Measurements from ENCODE around the gene ETV4. TPM values are rescaled to one million over a fixed set of nuclear protein-coding genes. Genes with fewer than 3 reads are reported as not detected.
A peak's percentile ranks its signal among the peaks of the same experiment; 100 is the strongest.

The ETV4 gene
- total RNA-seq, 2 donors from 2014 or later, result 1.4 to 9.0 TPM

DNA sequence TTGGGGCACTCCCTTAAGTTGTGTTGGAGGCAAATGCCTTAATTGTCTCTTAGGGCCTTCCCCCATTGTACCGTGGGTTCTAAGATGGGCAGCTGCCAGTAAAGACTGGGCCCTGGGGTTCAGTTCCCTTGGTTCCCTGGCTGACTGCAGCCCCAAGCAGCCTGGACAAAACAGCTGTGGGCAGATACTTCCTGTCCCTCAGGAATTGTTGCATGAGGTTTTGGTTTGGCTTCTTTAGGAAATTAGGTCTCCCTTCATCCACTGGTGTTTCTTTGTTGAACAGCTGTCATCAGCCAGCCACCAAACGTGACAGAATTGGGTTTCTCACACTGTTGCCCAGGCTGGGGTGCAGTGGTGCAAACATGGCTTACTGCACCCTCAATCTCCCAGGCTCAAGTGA lies 42.0 kb upstream of the ETV4 start:
- no peak overlapping the region for H3K4me3 ChIP-seq
- no peak for DNase-seq
- intact Hi-C loops (cut with DNase I), result no loop called here
- no peak for TF ChIP-seq CTCF (IDR thresholded peaks at IDR 0.05)
- H3K27ac ChIP-seq, result no peak overlapping the region
- H3K27me3 ChIP-seq, result no peaks in the 10 kb centered on the region
- no peak overlapping the region for H3K9ac ChIP-seq (ENCODE audit: low read depth in 2 of 2, low read length in 2 of 2)
- no peaks in the 10 kb centered on the region for H3K4me1 ChIP-seq
- no peaks in the 10 kb centered on the region for H3K9me3 ChIP-seq
- no peaks in the 10 kb centered on the region for H3K36me3 ChIP-seq

DNA sequence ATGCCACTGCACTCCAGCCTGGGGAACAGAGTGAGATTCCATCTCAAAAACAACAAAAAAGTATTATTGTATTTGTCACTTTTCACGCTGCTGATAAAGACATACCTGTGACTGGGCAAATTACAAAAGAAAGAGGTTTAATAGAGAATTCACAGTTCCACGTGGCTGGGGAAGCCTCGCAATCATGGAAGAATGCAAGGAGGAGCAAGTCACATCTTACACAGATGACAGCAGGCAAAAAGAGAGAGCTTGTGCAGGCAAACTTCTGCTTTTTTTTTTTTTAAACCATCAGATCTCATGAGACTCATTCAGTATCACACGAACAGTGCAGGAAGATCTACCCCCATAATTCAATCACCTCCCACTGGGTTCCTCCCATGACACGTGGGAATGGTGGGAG lies 41.5 kb upstream of the ETV4 start:
- no peak for DNase-seq
- Histone ChIP-seq H3K9ac (ENCODE audit: low read depth in 2 of 2, low read length in 2 of 2) (no peak overlapping the region), H3K9me3 (no peaks in the 10 kb centered on the region), H3K4me1 (no peaks in the 10 kb centered on the region), H3K4me3 (no peak overlapping the region), H3K27me3 (no peaks in the 10 kb centered on the region), H3K36me3 (no peaks in the 10 kb centered on the region), H3K27ac (no peak overlapping the region)
- intact Hi-C loops (cut with DNase I), result no loop called here
- no peak for TF ChIP-seq CTCF (IDR thresholded peaks at IDR 0.05)

- intact Hi-C loops (cut with DNase I), result no loop called here
- H3K4me3 ChIP-seq, result no peak overlapping the region
- TF ChIP-seq CTCF (IDR thresholded peaks at IDR 0.05), result no peak
- no peak overlapping the region for H3K27ac ChIP-seq
- H3K36me3 ChIP-seq, result no peaks in the 10 kb centered on the region
- no peak overlapping the region for H3K9ac ChIP-seq (ENCODE audit: low read depth in 2 of 2, low read length in 2 of 2)
- no peaks in the 10 kb centered on the region for H3K4me1 ChIP-seq
- H3K9me3 ChIP-seq, result no peaks in the 10 kb centered on the region
- no peak for DNase-seq
- no peaks in the 10 kb centered on the region for H3K27me3 ChIP-seq
Observed at GRCh38 chr17:43584666-43585102, 38.5 kb upstream of the ETV4 start.

DNA sequence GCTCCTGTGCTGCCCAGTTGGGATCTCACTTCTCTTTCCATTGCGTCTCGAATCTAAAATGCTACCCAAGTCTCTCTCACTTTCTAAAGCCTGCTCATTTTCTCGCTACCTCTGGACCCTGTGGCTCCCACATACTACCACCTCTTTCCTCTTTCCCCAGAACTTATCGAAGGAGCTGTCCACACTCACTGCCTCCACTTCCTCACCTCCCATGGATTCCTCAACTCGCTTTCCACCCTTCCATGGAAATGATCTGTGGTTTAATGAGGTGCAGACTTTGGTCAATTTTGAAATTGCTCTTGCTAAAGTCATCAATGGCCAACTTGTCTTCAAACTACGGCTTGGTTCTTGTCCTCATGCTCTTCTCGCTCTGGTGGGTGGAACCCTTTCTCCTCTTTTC lies 37.2 kb upstream of the ETV4 start:
- no peaks in the 10 kb centered on the region for H3K27me3 ChIP-seq
- H3K9ac ChIP-seq (ENCODE audit: low read depth in 2 of 2, low read length in 2 of 2), result no peak overlapping the region
- H3K27ac ChIP-seq, result no peak overlapping the region
- TF ChIP-seq CTCF (IDR thresholded peaks at IDR 0.05), result no peak
- H3K9me3 ChIP-seq, result no peaks in the 10 kb centered on the region
- intact Hi-C loops (cut with DNase I), result no loop called here
- no peak for DNase-seq
- no peaks in the 10 kb centered on the region for H3K4me1 ChIP-seq
- no peak overlapping the region for H3K4me3 ChIP-seq
- H3K36me3 ChIP-seq, result no peaks in the 10 kb centered on the region

GRCh38 chr17:43581613-43582012 lies 35.5 kb upstream of the ETV4 start:
- H3K4me1 ChIP-seq, result no peaks in the 10 kb centered on the region
- H3K27me3 ChIP-seq, result no peaks in the 10 kb centered on the region
- H3K27ac ChIP-seq, result no peak overlapping the region
- H3K4me3 ChIP-seq, result no peak overlapping the region
- H3K9me3 ChIP-seq, result no peaks in the 10 kb centered on the region
- H3K36me3 ChIP-seq, result no peaks in the 10 kb centered on the region
- no peak for TF ChIP-seq CTCF (IDR thresholded peaks at IDR 0.05)
- intact Hi-C loops (cut with DNase I), result no loop called here
- H3K9ac ChIP-seq (ENCODE audit: low read depth in 2 of 2, low read length in 2 of 2), result no peak overlapping the region
- peak; percentile 63 for DNase-seq

- Histone ChIP-seq H3K4me3 (no peak overlapping the region), H3K9ac (ENCODE audit: low read depth in 2 of 2, low read length in 2 of 2) (no peak overlapping the region), H3K36me3 (no peaks in the 10 kb centered on the region), H3K27ac (no peak overlapping the region), H3K9me3 (no peaks in the 10 kb centered on the region), H3K27me3 (no peaks in the 10 kb centered on the region), H3K4me1 (no peaks in the 10 kb centered on the region)
- intact Hi-C loops (cut with DNase I), result no loop called here
- TF ChIP-seq CTCF (IDR thresholded peaks at IDR 0.05), result no peak
- DNase-seq, result no peak
Observed at GRCh38 chr17:43581130-43581529, 35.0 kb upstream of the ETV4 start.
